Osteoblast (primary cell): Measurements from ENCODE around the gene LRRC3B. TPM values are rescaled to one million over a fixed set of nuclear protein-coding genes. Genes with fewer than 3 reads are reported as not detected.

Source experiments
- DNase-seq: peaks from one replicate; pipeline ENCODE4 v3.0.0; 2011; ENCODE audit warnings: low spot score, mixed read lengths; ENCODE audit not compliant: insufficient read length; ENCODE audit errors: missing footprints
- H2AFZ ChIP-seq: 2 replicates; pipeline ENCODE4 v1.6.0; 2011; ENCODE audit warnings: mild to moderate bottlenecking, low read length
- H3K27ac ChIP-seq: 2 replicates; pipeline ENCODE4 v1.5.1; 2011; ENCODE audit warnings: mild to moderate bottlenecking, low read depth, low read length, moderate library complexity
- H3K27me3 ChIP-seq: 2 replicates; pipeline ENCODE4 v1.6.0; 2012; ENCODE audit warnings: mild to moderate bottlenecking, control low read depth, inconsistent platforms, low read length, moderate library complexity; ENCODE audit not compliant: insufficient read depth
- H3K36me3 ChIP-seq: 2 replicates; pipeline ENCODE4 v1.5.1; 2011; ENCODE audit warnings: mild to moderate bottlenecking, low read length, control low read depth, moderate library complexity; ENCODE audit not compliant: insufficient read depth
- H3K4me1 ChIP-seq: 2 replicates; pipeline ENCODE4 v1.5.1; 2011; ENCODE audit warnings: mild to moderate bottlenecking, low read length, control low read depth, moderate library complexity; ENCODE audit not compliant: insufficient read depth
- H3K4me2 ChIP-seq: 2 replicates; pipeline ENCODE4 v1.6.0; 2011; ENCODE audit warnings: mild to moderate bottlenecking, low read length; ENCODE audit not compliant: insufficient read depth
- H3K4me3 ChIP-seq: fragments of 200-600 bp; sonication (generic); 3 replicates; pipeline ENCODE4 v1.5.1; 2012; ENCODE audit warnings: mild to moderate bottlenecking, low read length, inconsistent platforms; ENCODE audit not compliant: insufficient read depth
- H3K79me2 ChIP-seq: 2 replicates; pipeline ENCODE4 v1.6.0; 2012; ENCODE audit warnings: mild to moderate bottlenecking, low read length, control low read depth, inconsistent platforms; ENCODE audit not compliant: insufficient read depth
- H3K9me3 ChIP-seq: 2 replicates; pipeline ENCODE4 v1.5.1; 2011; ENCODE audit warnings: low read depth, low read length, control low read depth
- H4K20me1 ChIP-seq: 2 replicates; pipeline ENCODE4 v1.6.0; 2012; ENCODE audit warnings: mild to moderate bottlenecking, low read length, control low read depth; ENCODE audit not compliant: insufficient read depth
- total RNA-seq: library from RNA; depleted of rRNA; stranded (reverse); fragments of >200 nt; gene quantifications from 2 replicates; pipeline ENCODE4 v1.2.3, GENCODE V29; 2012
- TF ChIP-seq, protein P1 (sequence below): IDR thresholded peaks from 2 replicates; pipeline ENCODE4 v1.5.1; 2011; ENCODE audit warnings: mild to moderate bottlenecking, low read depth, low read length, moderate library complexity; ENCODE audit errors: extremely low read depth

LRRC3B gene
- total RNA-seq, 1 donor, result not detected

DNA sequence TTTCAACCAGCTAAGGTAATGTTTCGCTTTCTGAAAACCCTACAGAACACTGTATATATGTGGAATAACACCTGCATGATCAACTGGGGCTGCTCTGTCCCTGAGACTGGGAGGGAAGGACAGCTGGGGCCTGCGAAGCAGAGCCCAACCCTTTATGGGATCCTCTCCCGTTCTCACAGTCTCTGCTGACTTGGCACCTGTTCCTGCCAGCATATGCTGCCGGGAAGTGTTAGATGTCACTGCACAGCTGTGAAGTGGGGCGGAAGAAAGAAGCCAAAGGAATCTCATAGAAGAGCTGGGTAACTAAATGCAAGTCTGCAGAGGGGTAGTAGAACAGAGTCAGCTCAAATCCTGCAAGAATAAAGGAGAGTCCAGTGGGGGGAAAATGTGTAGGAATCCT lies 29.6 kb downstream of the LRRC3B start:
- Histone ChIP-seq H3K4me1 (no peaks in the 10 kb centered on the region), H3K36me3 (no peaks in the 10 kb centered on the region), H3K27ac (no peak overlapping the region), H2AFZ (no peak overlapping the region), H3K27me3 (no peaks in the 10 kb centered on the region), H3K4me2 (no peak overlapping the region), H3K79me2 (no peaks in the 10 kb centered on the region), H3K9me3 (no peaks in the 10 kb centered on the region), H3K4me3 (no peak overlapping the region), H4K20me1 (no peaks in the 10 kb centered on the region)
- TF ChIP-seq, protein P1, sequence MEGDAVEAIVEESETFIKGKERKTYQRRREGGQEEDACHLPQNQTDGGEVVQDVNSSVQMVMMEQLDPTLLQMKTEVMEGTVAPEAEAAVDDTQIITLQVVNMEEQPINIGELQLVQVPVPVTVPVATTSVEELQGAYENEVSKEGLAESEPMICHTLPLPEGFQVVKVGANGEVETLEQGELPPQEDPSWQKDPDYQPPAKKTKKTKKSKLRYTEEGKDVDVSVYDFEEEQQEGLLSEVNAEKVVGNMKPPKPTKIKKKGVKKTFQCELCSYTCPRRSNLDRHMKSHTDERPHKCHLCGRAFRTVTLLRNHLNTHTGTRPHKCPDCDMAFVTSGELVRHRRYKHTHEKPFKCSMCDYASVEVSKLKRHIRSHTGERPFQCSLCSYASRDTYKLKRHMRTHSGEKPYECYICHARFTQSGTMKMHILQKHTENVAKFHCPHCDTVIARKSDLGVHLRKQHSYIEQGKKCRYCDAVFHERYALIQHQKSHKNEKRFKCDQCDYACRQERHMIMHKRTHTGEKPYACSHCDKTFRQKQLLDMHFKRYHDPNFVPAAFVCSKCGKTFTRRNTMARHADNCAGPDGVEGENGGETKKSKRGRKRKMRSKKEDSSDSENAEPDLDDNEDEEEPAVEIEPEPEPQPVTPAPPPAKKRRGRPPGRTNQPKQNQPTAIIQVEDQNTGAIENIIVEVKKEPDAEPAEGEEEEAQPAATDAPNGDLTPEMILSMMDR, result no peak
- DNase-seq, result no peak

DNA sequence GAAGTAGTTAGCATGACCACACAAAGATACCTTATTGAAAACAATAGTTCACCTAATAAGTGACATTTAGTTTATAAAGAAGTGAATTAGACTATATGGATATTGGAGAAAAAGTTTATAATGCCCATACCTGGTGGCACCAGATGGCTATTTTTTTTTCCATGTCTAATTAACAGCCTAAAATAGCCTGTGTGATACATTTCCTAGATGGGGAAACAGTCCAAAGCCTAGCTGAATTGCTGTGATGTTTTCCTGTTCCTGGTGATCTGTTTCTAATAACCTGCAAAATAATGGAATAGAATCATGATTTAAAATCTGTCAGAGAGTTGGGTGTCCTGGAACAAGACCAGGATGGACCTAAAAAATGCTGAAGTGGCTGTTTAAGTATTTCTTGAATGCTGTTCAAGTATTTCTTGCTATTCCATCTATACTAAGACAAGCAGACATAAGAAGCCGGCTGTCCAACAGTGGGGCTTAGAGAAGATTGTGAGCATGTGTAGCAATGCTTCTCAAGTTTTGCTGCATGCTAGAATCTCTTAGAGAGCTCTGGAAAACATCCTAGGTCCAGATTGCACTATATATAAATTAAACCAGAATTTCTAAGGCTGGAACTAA lies 31.3 kb downstream of the LRRC3B start:
- no peak for DNase-seq
- H3K4me1 ChIP-seq, result no peaks in the 10 kb centered on the region
- no peaks in the 10 kb centered on the region for H3K79me2 ChIP-seq
- no peak overlapping the region for H3K27ac ChIP-seq
- TF ChIP-seq, protein P1, result no peak
- no peak overlapping the region for H2AFZ ChIP-seq
- H4K20me1 ChIP-seq, result no peaks in the 10 kb centered on the region
- no peaks in the 10 kb centered on the region for H3K9me3 ChIP-seq
- H3K36me3 ChIP-seq, result no peaks in the 10 kb centered on the region
- H3K4me2 ChIP-seq, result no peak overlapping the region
- no peaks in the 10 kb centered on the region for H3K27me3 ChIP-seq
- H3K4me3 ChIP-seq, result no peak overlapping the region

DNA sequence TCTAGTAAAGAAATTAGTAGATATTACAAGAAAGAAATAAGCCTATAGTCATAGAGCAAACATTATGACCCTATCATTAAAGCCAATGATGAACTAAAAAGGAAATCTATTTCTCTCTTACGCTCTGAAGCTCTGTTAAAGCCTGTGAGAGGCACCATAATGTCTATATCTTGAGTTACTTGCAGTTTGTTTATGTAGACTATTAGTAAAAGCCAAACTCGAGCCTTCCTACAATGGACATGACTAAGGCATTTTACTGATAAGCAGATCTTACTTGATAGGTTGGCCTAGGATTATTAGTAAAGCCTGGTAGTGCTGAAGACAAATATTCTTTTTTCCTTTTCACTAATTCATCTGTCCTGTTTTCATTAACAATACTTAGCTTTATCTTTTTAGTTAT lies 32.7 kb downstream of the LRRC3B start:
- TF ChIP-seq, protein P1, result no peak
- no peaks in the 10 kb centered on the region for H3K36me3 ChIP-seq
- H3K4me1 ChIP-seq, result no peaks in the 10 kb centered on the region
- no peaks in the 10 kb centered on the region for H3K79me2 ChIP-seq
- DNase-seq, result no peak
- no peak overlapping the region for H3K4me2 ChIP-seq
- H2AFZ ChIP-seq, result no peak overlapping the region
- H3K27ac ChIP-seq, result no peak overlapping the region
- H3K9me3 ChIP-seq, result no peaks in the 10 kb centered on the region
- no peaks in the 10 kb centered on the region for H4K20me1 ChIP-seq
- H3K4me3 ChIP-seq, result no peak overlapping the region
- H3K27me3 ChIP-seq, result no peaks in the 10 kb centered on the region

DNA sequence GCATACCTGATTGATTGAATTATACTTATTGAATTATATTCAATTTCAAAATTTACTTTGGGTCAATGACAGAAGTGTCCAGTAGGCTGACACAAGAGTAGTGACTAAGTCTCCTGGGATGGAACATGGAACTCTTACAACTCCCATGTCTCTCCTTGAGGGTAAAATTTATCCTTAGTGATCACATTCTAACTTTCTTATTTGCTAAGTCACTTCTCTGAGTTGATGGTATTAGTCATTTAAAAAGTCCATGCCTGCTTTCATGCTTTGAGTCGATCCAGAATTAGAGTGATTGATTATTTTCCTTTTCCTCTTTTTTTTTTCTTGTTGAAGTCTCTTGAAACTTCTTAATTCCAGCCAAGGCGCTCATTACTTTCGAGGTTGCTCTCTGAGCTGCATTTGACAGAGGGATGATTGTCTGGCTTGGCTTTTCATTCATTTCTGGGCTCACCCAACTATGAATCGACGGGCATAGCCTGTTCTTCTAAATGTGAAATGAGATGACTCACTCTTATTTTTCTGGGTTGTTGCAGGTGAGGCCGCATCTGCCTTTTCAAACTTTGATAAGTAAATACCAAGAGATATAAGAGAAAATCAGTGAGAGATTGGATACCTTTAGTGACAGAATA lies 34.9 kb downstream of the LRRC3B start:
- no peaks in the 10 kb centered on the region for H3K79me2 ChIP-seq
- H3K9me3 ChIP-seq, result no peaks in the 10 kb centered on the region
- H4K20me1 ChIP-seq, result no peaks in the 10 kb centered on the region
- no peak overlapping the region for H3K4me2 ChIP-seq
- no peaks in the 10 kb centered on the region for H3K36me3 ChIP-seq
- no peak overlapping the region for H2AFZ ChIP-seq
- H3K27me3 ChIP-seq, result no peaks in the 10 kb centered on the region
- H3K4me1 ChIP-seq, result no peaks in the 10 kb centered on the region
- TF ChIP-seq, protein P1, result no peak
- H3K27ac ChIP-seq, result no peak overlapping the region
- no peak overlapping the region for H3K4me3 ChIP-seq
- DNase-seq, result no peak
